ENCODE data around the gene PLEKHG5.

The PLEKHG5 gene

GRCh38 chr1:6424000-6424565, 67.4 kb downstream of the PLEKHG5 start:
- TF ChIP-seq CTCF (IDR thresholded peaks at IDR 0.05; ENCODE audit: insufficient read depth, low read length, poor library complexity, severe bottlenecking) = no peak
- Histone ChIP-seq H3K4me3 (replicated peaks; ENCODE audit: low read depth, low read length) (no peak overlapping the region), H3K36me3 (ENCODE audit: control insufficient read depth, insufficient read depth, low read length) (no peaks in the 10 kb centered on the region), H3K27me3 (replicated peaks; ENCODE audit: control insufficient read depth, insufficient read depth, low read length) (peaks cover 6% of the 10 kb centered on the region)
- DNase-seq (ENCODE audit: extremely low read depth, insufficient read length) = no peak

GRCh38 chr1:6423321-6423999, 68.0 kb downstream of the PLEKHG5 start:
- Histone ChIP-seq H3K27me3 (replicated peaks; ENCODE audit: control insufficient read depth, insufficient read depth, low read length) (peaks cover 6% of the 10 kb centered on the region), H3K36me3 (ENCODE audit: control insufficient read depth, insufficient read depth, low read length) (no peaks in the 10 kb centered on the region), H3K4me3 (replicated peaks; ENCODE audit: low read depth, low read length) (no peak overlapping the region)
- peak; percentile 96 for TF ChIP-seq CTCF (IDR thresholded peaks at IDR 0.05; ENCODE audit: insufficient read depth, low read length, poor library complexity, severe bottlenecking)
- DNase-seq (ENCODE audit: extremely low read depth, insufficient read length) = peak; percentile 58

- no peak for TF ChIP-seq CTCF (IDR thresholded peaks at IDR 0.05; ENCODE audit: insufficient read depth, low read length, poor library complexity, severe bottlenecking)
- no peaks in the 10 kb centered on the region for H3K36me3 ChIP-seq (ENCODE audit: control insufficient read depth, insufficient read depth, low read length)
- no peak for DNase-seq (ENCODE audit: extremely low read depth, insufficient read length)
- H3K4me3 ChIP-seq (replicated peaks; ENCODE audit: low read depth, low read length) = no peak overlapping the region
- H3K27me3 ChIP-seq (replicated peaks; ENCODE audit: control insufficient read depth, insufficient read depth, low read length) = peaks cover 6% of the 10 kb centered on the region
Measured at GRCh38 chr1:6421266-6421665, 70.2 kb downstream of the PLEKHG5 start.

GRCh38 chr1:6420454-6421042, 70.9 kb downstream of the PLEKHG5 start:
- no peaks in the 10 kb centered on the region for H3K36me3 ChIP-seq (ENCODE audit: control insufficient read depth, insufficient read depth, low read length)
- H3K4me3 ChIP-seq (replicated peaks; ENCODE audit: low read depth, low read length) = no peak overlapping the region
- TF ChIP-seq CTCF (IDR thresholded peaks at IDR 0.05; ENCODE audit: insufficient read depth, low read length, poor library complexity, severe bottlenecking) = no peak
- DNase-seq (ENCODE audit: extremely low read depth, insufficient read length) = no peak
- H3K27me3 ChIP-seq (replicated peaks; ENCODE audit: control insufficient read depth, insufficient read depth, low read length) = peaks cover 6% of the 10 kb centered on the region

- no peak for DNase-seq (ENCODE audit: extremely low read depth, insufficient read length)
- peak within 1 kb of the TSS; percentile 53 for H3K4me3 ChIP-seq (replicated peaks; ENCODE audit: low read depth, low read length)
- no peaks in the 10 kb centered on the region for H3K36me3 ChIP-seq (ENCODE audit: control insufficient read depth, insufficient read depth, low read length)
- TF ChIP-seq CTCF (IDR thresholded peaks at IDR 0.05; ENCODE audit: insufficient read depth, low read length, poor library complexity, severe bottlenecking) = no peak
- peaks cover 6% of the 10 kb centered on the region for H3K27me3 ChIP-seq (replicated peaks; ENCODE audit: control insufficient read depth, insufficient read depth, low read length)
Measured at GRCh38 chr1:6419804-6420453, 71.5 kb downstream of the PLEKHG5 start, which contains the start of gene HES2. HES2 (minus strand) TSS chr1:6419919; CDS start chr1:6419820, 99 bp downstream.

Data from GM06990 (cell line).